GM19463 (cell line): ENCODE results near the gene NACC2.

Source experiments
- ATAC-seq: cut with Tn5 transposase; IDR thresholded peaks from one replicate; pipeline ENCODE4 v1.9.1; 2021; ENCODE audit warnings: mild to moderate bottlenecking, moderate library complexity; ENCODE audit not compliant: unreplicated experiment

The NACC2 gene, protein sequence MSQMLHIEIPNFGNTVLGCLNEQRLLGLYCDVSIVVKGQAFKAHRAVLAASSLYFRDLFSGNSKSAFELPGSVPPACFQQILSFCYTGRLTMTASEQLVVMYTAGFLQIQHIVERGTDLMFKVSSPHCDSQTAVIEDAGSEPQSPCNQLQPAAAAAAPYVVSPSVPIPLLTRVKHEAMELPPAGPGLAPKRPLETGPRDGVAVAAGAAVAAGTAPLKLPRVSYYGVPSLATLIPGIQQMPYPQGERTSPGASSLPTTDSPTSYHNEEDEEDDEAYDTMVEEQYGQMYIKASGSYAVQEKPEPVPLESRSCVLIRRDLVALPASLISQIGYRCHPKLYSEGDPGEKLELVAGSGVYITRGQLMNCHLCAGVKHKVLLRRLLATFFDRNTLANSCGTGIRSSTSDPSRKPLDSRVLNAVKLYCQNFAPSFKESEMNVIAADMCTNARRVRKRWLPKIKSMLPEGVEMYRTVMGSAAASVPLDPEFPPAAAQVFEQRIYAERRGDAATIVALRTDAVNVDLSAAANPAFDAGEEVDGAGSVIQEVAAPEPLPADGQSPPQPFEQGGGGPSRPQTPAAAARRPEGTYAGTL

DNA sequence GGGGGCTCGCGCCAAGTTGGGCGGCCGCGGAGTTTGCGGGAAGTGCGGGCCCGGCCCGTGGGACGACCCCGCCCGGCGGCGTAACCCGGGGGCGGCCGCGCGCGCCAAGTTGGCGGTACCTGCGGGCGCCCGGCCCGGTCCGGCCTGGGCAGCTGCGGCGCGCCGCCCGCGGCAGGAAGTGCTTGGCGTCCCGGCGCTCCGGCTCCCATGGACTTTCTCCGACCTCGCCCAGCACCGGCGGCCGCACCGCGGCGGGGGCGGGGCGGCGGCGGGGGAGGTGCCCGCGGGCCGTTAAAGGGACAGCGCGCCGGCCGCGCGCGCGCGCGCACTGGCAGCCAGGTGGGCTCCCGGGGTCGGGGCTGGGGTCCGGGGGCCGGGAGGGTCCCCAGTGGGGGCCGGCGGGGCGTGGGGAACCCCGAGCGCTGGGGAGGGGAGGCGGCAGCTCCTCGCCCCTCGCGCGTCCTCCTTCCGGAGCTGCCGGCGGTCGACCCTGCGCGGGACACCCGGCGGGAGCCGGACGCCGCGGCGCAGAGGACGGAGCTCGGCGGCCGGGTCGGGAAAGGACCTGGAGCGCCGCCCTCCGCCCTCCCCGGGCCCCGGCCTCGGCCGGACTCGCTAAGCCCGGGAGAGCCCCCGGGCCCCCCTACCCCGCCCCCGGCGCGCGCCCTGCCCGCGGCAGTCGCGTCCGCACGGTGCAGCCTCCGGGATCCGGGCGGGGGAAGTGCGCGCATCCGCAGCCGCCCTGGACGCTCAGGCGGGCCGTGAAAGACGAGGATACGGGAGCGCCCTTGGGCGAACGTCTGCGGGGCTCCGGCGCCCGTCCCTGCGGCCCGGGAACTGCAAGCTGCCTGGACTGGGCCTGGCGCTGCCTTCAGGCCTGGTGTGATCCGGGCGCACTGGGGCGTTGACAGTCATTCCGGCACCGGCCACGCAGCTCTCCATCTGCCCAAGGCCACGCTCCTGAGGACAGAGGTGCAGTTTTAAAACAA lies at the start of gene NACC2:
Gene NACC2 (minus strand): TSS at position 220 of the 989 bp plus-strand sequence. CDS start 44,768 bp downstream, outside the sequence.
- no peak for ATAC-seq

DNA sequence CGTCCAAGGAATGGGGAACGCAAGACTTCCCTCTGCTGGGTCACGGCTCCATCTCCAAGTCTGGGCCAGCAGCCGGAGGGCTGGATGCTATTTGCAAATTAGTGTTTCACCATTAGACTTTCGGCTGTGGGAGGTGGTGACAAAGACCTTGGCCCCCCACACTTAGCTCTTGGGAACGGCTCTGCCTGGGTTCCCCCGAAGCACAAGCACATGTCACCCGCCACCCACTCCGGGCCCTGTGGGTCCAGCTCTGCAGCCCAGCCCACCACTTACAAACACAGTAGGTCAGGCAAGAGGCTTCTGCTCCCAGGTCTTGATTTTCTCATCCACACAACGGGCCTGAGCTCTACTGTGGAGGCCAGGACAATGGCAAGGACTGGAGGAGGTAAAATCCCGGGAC lies 49.4 kb upstream of the NACC2 start:
- no peak for ATAC-seq

DNA sequence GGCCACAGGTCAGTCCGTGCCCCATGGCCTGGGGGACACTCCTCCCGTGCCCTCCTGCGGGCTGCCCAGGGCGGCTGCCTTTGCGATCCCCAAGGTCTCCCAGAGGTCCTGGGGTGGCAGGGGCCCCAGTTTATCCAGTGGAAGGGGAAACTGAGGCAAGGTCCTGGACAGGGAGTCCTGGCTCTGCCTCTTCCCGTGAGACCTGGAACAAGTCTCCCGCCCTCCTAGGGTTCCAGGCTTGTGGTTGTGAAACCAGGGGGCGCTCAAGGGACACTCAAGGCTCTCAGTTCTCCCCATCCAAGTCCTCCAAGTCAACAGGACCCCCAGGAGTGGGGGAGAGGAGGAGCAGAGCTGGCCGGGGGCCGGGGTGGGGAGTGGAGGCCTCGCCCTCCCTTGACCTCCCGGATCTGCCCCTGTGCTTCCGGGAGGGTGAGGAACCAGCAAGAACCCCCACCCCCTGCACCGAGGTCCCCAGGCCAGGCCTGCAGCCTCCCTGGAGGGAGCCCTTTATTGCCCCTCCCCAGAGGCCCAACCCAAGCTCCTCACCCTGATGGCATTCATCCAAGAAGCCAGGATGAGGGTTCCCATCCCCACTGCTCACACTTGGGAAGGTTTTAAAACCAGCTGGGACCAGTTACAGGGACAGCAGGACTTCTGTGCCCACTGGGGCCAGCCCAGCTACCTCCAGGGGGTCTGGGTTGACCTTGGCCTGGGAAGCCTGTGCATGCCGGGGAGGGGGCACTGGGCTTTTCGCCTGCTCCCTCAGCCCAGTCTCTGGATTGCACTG lies 48.3 kb upstream of the NACC2 start:
- no peak for ATAC-seq

DNA sequence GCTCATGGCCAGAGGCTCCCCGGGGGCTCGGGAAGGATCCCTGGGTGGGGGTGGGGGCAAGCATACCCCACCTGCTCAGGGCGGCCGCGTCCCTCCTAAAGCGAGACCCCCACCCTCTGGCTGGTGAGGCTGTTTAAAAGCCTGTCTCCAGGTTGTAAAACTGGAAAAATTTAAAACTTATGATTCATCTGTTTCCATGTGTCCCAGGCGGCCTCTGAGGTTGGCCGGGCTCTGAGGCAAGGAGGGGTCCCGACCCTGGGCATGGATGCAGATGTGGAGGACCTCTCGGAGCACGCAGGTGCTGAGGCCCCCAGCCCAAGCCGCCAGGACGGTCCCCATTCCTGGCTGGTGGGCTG lies 47.7 kb upstream of the NACC2 start:
- ATAC-seq = no peak

DNA sequence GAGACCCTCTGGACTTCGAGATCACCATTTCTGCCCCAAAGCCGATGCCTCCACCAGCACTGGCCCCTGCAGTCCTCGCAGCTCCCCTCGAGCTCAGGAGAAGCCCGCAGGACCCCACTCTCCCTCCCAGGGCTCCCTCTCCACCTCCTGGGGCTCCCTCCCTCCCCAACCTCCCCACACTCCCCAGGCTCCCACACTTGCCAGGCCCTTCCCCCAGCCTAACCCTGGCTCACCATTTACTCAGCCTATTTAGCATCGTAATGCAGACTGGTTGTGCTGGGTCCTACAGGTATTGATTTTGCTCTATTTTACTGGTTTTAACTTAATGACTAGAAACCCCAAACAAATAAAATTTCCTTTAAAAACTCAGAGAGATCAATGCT lies 47.3 kb upstream of the NACC2 start:
- ATAC-seq = no peak

DNA sequence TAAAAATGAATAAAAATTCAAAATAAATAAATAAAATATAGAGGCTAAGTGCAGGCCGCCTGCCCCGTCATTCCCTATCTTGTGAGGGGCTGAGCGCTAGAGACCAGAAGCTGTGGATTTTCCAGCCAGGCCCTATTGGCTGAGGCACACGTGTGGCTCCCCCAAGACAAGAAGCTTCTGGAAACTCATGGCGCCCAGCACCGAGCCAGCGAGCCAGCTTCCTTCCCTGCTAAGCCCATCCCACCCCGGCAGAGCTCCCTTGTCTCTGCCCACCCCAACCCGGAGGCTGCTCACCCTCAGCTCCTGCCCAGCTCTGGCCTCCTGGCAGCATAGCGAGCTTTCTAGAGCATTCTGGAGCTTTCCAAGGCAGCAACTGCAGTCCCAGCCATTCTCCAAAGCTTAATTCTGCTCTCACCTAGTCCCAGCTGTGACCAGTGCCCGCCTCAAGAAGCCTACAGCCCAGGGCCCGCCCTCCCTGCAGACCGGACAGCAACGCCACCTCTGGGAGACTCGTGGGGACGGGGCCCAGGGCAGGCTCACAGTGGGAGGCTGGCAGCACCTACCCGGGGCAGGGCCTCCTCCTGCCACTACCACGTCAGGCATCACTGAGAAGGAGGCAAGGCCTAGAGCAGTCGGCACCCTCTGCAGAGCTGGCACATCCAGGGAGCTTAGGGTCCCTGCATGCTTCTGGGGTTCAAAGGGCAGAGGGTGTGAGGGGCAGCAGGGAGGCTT lies 46.8 kb upstream of the NACC2 start:
- ATAC-seq = no peak

DNA sequence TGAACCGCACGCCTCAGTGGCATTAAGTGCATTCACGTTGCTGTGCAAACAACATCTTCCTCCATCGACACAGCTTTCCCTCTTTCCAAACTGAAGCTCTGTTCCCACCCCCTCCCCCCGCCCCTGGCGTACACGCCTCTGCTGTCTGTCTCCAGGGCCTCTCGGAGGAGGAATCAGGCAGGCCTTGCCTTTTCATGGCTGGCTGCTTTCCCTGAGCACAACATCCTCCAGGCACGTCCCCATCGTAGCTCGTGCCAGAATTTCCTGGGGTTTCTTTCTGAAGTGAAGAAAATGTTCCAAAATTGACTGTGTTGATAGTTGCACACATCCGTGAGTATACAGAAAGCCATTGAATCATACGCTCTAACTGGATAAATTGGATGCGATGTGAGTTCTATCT lies 45.9 kb upstream of the NACC2 start:
- ATAC-seq = no peak

DNA sequence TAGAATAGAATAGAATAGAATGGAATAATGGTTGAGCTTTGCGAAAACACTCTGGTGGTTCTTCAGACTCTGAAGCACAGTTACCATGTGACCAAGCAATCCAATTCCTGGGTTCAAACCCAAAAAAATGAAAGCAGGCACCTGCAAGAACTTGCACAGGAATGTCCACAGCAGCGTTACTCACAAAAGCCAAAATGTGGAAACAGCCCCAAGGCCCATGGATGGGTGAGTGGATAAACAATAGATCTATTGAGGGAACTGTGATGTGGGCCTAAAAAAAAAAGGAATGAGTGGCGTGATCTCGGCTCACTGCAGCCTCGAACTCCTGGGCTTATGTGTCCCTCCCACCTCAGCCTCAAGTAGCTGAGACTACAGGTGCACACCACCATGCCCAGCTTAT lies 45.0 kb upstream of the NACC2 start:
- no peak for ATAC-seq

DNA sequence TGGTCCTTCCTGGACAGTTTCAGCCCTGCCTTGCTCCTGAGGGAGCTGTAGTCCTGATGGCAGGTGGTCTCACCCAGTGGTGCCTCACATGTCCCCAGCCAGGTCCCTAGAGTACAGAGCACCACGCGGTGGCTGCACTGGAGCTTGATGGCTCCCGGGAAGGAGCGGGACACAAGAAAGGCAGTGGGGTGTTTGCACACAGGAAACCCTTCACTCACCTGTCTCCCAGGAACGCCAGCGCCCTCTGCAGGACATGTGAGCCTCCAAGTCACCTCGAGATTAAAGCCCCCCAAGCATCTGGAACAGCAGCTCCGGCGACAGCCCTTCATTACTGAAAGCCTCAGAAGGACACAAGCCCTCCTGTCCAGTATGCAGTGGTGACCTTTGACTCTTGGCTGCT lies 43.5 kb upstream of the NACC2 start:
- ATAC-seq = no peak

DNA sequence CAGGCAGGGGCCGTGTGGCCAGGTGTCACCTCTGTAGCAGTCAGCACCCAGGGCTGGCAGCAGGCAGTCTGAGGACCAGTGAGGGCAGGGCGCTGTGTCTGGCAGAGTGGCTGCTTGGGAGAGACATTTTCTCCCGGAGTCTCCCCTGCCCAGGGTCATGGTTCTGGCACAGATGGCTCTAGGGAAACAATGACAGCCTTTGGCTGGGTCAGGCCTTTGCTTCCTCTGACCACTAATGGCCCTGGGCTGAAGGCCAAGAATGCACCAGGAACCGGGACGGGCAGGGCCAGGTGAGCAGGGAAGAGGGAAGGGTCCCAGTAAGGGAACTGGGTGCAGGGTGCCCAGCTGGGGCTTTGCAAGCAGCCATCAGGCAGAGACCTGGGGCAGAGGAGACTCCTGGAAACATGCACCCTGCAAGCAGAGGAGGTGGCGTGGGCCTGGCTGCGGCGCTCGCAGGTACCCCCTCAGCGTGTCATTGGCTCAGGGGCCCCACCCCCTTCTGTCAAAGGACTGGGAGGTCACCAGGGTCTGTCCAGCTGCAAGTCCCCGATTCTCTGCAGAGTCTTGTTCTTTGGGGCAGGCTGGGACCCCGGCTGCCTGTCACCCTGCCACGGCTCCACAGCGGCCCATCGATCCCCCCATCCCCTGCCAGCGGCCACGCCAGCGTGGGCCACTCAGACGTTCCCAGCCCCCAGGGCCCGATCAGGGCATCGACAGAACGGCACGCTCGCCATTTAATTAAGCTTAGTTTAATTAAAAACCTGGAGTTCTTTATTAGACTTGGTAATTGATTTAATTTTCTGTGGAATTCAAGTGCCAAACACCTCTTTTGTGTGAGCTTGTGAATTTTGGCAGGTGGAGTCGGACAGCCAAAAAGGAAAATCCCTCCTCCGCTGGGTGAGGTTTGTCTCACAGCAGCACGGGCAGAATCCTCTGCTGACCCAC lies 42.5 kb upstream of the NACC2 start:
- ATAC-seq = no peak

DNA sequence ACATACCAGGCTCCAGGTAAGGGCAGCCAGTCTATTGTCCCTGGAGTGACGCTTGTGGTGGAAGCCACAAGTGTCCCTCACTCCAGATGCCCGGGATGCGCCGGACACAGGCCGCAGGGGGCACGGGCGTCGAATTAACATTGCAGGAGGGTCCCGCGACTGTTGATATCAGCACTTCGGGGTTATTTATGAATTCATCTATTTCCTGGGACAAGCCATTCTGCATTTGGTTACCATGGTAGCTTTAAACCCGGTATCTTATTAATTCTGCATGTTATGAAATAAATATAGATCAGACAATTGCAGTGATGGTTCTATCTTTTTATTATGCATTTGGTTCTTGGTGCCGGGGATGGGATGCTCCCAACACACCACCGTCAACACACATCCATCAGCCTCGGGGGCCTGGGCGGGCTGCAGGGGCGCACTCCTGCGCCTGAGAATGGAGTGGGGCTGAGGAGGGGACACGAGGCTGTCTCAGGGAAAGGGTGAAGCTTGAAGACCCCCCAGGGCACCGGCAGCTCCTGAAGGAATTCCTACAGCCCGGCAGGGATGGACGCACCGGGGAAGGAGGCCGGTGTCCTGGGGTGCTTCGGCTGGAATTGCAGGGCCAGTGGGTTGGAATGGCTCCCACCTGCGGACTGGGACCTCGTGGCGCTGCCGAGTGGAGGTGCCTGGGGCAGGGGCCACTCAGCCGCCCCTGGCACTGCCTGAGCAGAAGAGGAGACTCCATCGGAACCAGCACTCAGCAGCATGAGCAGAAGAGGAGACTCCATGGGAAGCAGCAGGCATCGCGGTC lies 41.2 kb upstream of the NACC2 start:
- ATAC-seq = no peak

DNA sequence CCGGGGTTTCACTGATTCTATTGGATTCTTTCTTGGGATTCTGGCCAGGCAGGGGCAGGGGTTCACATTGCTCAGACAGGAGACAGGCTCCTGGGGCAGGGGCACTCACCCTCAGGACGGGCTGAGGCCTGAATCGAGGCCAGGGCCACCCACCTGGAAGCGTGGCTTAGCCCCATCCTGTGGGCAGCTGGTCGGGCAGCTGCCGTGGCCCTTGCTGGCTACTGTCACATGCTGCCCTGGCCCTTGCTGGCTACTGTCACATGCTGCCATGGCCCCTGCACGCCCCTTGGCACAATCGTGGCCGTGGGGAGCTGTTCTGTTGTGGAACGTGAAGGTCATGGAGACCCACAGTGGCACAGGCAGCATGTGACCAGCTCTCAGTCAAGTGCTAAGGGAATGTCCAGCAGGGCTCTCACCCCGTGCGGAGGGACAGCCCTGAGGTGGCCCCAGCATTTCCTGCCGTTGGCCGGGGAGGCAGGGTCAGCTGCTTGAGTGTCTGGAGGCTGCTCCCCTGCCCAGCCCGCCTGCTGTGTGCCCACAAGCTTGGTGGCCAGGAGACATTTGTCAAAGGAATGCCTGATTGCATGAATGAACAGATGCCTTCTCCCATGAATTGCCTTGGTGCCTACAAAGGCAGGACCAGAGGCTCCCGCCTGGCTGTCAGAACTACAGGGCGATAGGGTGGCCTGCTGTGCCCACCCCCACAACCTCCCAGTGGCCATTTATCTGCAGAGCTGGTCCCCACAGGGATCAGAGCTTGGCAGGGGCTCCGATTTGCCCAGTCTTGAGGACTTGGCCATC lies 40.4 kb upstream of the NACC2 start:
- ATAC-seq = no peak

DNA sequence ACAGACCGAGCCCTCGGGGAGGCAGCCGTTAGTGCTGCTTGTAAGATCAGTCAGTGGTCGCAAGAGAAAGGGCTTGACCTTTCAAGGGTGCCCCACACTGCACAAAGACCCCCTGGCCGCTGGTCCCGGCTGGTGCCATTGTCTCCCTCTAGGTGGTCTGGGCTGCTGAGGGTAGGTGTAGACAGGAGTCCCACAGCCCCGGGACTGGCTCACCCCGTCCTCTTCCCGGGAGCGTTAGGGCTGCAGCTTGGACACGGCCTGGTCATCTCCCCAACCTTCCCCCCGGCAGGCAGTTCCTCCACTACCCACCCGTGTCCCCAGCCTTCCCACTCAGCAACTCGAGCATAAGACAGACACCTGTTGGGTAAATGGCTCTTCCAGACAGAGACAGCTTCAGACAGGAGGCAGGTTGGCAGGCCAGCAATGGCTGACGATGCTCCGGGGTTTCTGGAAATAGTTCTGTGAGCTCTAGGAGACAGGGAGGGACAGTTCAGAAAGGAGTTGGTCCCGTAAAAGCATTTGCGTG lies 38.9 kb upstream of the NACC2 start:
- ATAC-seq = no peak

DNA sequence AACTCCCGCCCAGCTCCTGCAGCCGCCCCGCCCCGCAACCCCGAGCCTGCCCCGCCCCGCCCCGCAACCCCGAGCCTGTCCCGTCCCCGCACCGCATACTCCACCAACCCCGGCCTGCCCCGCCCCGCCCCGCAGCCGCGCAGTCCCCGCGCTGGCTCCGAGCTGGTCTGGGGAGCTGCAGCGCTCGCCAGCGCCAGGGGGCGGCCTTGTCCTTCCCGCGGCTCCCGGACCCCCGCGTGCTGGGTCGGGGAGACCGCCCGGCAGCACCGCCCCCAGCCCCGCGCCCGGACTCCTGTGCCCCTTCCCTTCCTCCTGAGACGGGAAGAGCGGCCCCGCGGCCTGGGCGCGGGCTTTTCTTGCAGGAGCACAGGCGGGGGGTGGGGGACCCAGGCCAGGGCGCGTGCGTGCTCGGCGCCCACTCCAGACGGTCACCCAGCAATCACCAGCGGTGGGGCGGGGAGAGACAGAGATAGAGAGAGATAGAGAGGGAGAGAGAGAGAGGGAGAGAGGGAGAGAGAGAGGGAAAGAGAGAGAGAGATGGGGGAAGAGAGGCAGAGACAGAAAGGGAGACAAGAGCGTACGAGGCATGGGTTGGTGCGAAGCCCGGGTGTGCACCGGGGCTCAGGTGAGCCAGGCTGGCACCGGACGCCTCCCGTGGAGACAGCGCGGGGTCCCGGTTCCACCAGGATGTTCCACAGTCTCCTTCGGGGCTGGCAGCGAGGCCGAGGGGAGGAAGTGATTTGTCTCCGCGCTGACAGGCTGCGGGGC lies 38.3 kb upstream of the NACC2 start:
- no peak for ATAC-seq

DNA sequence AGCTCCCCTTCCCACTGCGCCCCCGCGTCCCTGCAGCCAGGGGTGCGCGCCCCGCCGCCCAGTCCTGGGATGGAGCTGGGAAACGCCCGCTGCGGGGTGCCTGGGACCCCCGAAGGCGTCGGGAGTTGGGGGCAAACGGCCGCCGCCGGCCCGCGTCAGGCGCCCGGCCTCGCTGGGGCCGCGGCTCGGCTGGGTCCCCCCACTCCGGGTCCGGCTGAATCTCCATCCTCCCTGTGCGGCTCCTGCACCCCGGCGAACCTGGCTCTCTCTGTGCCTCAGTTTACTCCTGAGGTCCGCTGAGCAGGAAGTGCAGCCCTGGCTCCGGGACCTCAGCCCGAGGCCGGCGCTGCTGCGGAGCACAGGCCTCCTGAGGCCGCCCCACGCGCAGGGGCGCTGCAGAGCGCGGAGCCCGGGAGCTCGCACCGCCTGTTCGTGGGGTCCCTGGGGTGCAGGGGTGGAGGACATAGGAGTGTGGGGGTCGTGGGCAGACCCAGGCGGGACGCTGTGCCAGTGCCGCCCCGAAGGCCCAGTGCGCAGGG lies 37.5 kb upstream of the NACC2 start:
- no peak for ATAC-seq
